Measurements from ENCODE around the gene SMIM44.

Gene SMIM44

DNA sequence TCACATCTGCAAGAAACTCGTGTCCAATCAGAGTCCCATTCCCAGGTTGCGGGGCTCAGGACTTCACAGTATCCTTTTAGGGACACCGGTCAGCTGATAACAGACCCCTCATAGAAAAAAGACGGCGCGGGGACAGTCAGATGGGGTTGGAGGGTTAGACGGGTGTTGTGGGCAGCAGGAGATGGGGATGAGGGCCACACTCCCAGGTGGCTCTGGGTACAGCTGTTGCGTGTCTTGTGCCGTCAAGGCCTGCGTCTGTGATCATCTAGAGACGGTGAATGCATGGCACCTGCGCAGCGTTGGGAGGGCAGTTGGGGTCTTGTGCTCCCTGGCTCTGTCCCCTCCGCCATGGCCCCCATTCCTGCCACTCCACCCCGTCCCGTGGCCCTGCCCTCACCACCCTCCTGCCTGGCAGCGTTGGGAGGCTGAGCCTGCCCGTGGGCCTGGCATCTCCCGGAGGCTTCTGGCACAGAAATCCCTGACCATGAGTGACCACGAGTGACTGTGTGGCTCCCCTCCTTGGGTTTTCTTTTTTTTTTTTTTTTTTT, 41.7 kb upstream of the SMIM44 start:
- no peak overlapping the region for H3K27ac ChIP-seq (ENCODE audit: low read depth, low read length, severe bottlenecking)
- no peaks in the 10 kb centered on the region for H3K4me1 ChIP-seq (ENCODE audit: control insufficient read depth, insufficient read depth, low read length, poor library complexity, severe bottlenecking)
- peaks cover 74% of the 10 kb centered on the region for H3K36me3 ChIP-seq (ENCODE audit: control insufficient read depth, insufficient read depth, low read length)
- no peaks in the 10 kb centered on the region for H3K9me3 ChIP-seq (ENCODE audit: control insufficient read depth, low read length)
- WGBS, 2 experiments (ENCODE audit: insufficient coverage in 2 of 2): 98 to 99% methylated on average over 14 to 19 of the region's 20 CpGs
- no peak overlapping the region for H3K4me3 ChIP-seq (ENCODE audit: extremely low read depth, insufficient read depth, low read length, poor library complexity, severe bottlenecking)

- Histone ChIP-seq H3K9me3 (ENCODE audit: control insufficient read depth, low read length) (no peaks in the 10 kb centered on the region), H3K27ac (ENCODE audit: low read depth, low read length, severe bottlenecking) (no peak overlapping the region), H3K4me3 (ENCODE audit: extremely low read depth, insufficient read depth, low read length, poor library complexity, severe bottlenecking) (no peak overlapping the region), H3K4me1 (ENCODE audit: control insufficient read depth, insufficient read depth, low read length, poor library complexity, severe bottlenecking) (no peaks in the 10 kb centered on the region), H3K36me3 (ENCODE audit: control insufficient read depth, insufficient read depth, low read length) (peaks cover 81% of the 10 kb centered on the region)
- WGBS, 2 experiments (ENCODE audit: insufficient coverage in 2 of 2): 97 to 98% methylated on average over 24 to 32 of the region's 33 CpGs
Measured at GRCh38 chr19:3524078-3524842, 41.0 kb upstream of the SMIM44 start.

DNA sequence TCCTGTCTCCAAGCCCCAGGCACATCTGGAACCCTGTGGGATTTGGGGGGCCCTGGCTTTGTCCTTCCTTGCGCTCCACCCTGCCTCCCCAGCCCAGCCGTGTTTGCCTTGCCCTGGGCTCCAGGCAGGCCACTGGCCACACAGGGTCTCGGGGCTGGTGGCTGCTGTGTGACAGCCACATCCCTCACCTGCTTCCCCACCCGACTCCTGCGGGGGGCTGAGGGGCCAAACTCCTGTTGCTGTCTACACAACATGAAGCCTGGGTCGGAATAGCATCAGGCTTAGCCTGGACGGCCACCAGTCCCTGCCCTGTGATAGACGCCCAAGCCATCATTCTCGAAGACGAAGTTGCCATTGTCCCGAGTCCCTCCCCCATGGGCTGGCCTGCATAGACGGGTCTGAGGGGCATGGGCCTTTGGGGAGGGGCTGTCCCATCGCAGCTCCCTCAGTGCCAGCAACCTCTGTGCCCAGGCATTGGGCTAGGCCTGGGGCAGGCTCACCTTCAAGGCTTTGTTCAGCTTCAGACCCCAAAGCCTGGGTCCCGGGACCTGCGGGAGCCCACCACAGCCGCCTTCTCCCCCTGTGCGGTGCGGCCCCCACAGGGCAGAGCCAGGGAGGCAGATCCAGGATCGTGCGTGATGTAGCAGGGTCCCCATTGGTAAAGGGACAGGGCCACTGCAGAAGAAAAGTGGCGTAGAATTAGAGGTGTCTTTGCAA, 40.3 kb upstream of the SMIM44 start:
- 95 to 97% methylated on average over 17 to 20 of the region's 21 CpGs for WGBS, 2 experiments (ENCODE audit: insufficient coverage in 2 of 2)
- no peak overlapping the region for H3K27ac ChIP-seq (ENCODE audit: low read depth, low read length, severe bottlenecking)

GRCh38 chr19:3522421-3523360, 39.5 kb upstream of the SMIM44 start:
- no peak overlapping the region for H3K4me3 ChIP-seq (ENCODE audit: extremely low read depth, insufficient read depth, low read length, poor library complexity, severe bottlenecking)
- H3K9me3 ChIP-seq (ENCODE audit: control insufficient read depth, low read length): no peaks in the 10 kb centered on the region
- no peak overlapping the region for H3K27ac ChIP-seq (ENCODE audit: low read depth, low read length, severe bottlenecking)
- peaks cover 84% of the 10 kb centered on the region for H3K36me3 ChIP-seq (ENCODE audit: control insufficient read depth, insufficient read depth, low read length)
- no peaks in the 10 kb centered on the region for H3K4me1 ChIP-seq (ENCODE audit: control insufficient read depth, insufficient read depth, low read length, poor library complexity, severe bottlenecking)
- WGBS, 2 experiments (ENCODE audit: insufficient coverage in 2 of 2): 90 to 97% methylated on average over 25 to 37 of the region's 40 CpGs

More for the DNA sequence above, 40.3 kb upstream of the SMIM44 start:
- H3K9me3 ChIP-seq (ENCODE audit: control insufficient read depth, low read length): no peaks in the 10 kb centered on the region
- no peaks in the 10 kb centered on the region for H3K4me1 ChIP-seq (ENCODE audit: control insufficient read depth, insufficient read depth, low read length, poor library complexity, severe bottlenecking)
- peaks cover 87% of the 10 kb centered on the region for H3K36me3 ChIP-seq (ENCODE audit: control insufficient read depth, insufficient read depth, low read length)
- no peak overlapping the region for H3K4me3 ChIP-seq (ENCODE audit: extremely low read depth, insufficient read depth, low read length, poor library complexity, severe bottlenecking)

GRCh38 chr19:3521104-3521445, 37.8 kb upstream of the SMIM44 start:
- H3K36me3 ChIP-seq (ENCODE audit: control insufficient read depth, insufficient read depth, low read length): peaks cover 74% of the 10 kb centered on the region
- H3K4me3 ChIP-seq (ENCODE audit: extremely low read depth, insufficient read depth, low read length, poor library complexity, severe bottlenecking): no peak overlapping the region
- no peaks in the 10 kb centered on the region for H3K4me1 ChIP-seq (ENCODE audit: control insufficient read depth, insufficient read depth, low read length, poor library complexity, severe bottlenecking)
- 91 to 98% methylated on average over 4 to 5 of the region's 7 CpGs for WGBS, 2 experiments (ENCODE audit: insufficient coverage in 2 of 2)
- no peaks in the 10 kb centered on the region for H3K9me3 ChIP-seq (ENCODE audit: control insufficient read depth, low read length)
- no peak overlapping the region for H3K27ac ChIP-seq (ENCODE audit: low read depth, low read length, severe bottlenecking)

- Histone ChIP-seq H3K27ac (ENCODE audit: low read depth, low read length, severe bottlenecking) (no peak overlapping the region), H3K9me3 (ENCODE audit: control insufficient read depth, low read length) (no peaks in the 10 kb centered on the region), H3K4me1 (ENCODE audit: control insufficient read depth, insufficient read depth, low read length, poor library complexity, severe bottlenecking) (peaks cover 1% of the 10 kb centered on the region), H3K4me3 (ENCODE audit: extremely low read depth, insufficient read depth, low read length, poor library complexity, severe bottlenecking) (no peak overlapping the region), H3K36me3 (ENCODE audit: control insufficient read depth, insufficient read depth, low read length) (peaks cover 71% of the 10 kb centered on the region)
- 95 to 96% methylated on average over 33 to 36 of the region's 37 CpGs for WGBS, 2 experiments (ENCODE audit: insufficient coverage in 2 of 2)
Measured at GRCh38 chr19:3520166-3521103, 37.2 kb upstream of the SMIM44 start.

GRCh38 chr19:3519126-3519525, 35.9 kb upstream of the SMIM44 start:
- Histone ChIP-seq H3K4me1 (ENCODE audit: control insufficient read depth, insufficient read depth, low read length, poor library complexity, severe bottlenecking) (peaks cover 5% of the 10 kb centered on the region), H3K9me3 (ENCODE audit: control insufficient read depth, low read length) (no peaks in the 10 kb centered on the region), H3K4me3 (ENCODE audit: extremely low read depth, insufficient read depth, low read length, poor library complexity, severe bottlenecking) (no peak overlapping the region), H3K27ac (ENCODE audit: low read depth, low read length, severe bottlenecking) (no peak overlapping the region), H3K36me3 (ENCODE audit: control insufficient read depth, insufficient read depth, low read length) (peaks cover 63% of the 10 kb centered on the region)
- WGBS, 2 experiments (ENCODE audit: insufficient coverage in 2 of 2): 94 to 98% methylated on average over 16 of the region's 18 CpGs

- peaks cover 60% of the 10 kb centered on the region for H3K36me3 ChIP-seq (ENCODE audit: control insufficient read depth, insufficient read depth, low read length)
- peaks cover 5% of the 10 kb centered on the region for H3K4me1 ChIP-seq (ENCODE audit: control insufficient read depth, insufficient read depth, low read length, poor library complexity, severe bottlenecking)
- H3K27ac ChIP-seq (ENCODE audit: low read depth, low read length, severe bottlenecking): no peak overlapping the region
- no peak overlapping the region for H3K4me3 ChIP-seq (ENCODE audit: extremely low read depth, insufficient read depth, low read length, poor library complexity, severe bottlenecking)
- 100% methylated on average over 2 of the region's 2 CpGs; no CpG with 5 or more reads in 1 of the 2 experiments for WGBS, 2 experiments (ENCODE audit: insufficient coverage in 2 of 2)
- H3K9me3 ChIP-seq (ENCODE audit: control insufficient read depth, low read length): no peaks in the 10 kb centered on the region
Measured at GRCh38 chr19:3518659-3519058, 35.4 kb upstream of the SMIM44 start.

- H3K27ac ChIP-seq (ENCODE audit: low read depth, low read length, severe bottlenecking): no peak overlapping the region
- no peaks in the 10 kb centered on the region for H3K9me3 ChIP-seq (ENCODE audit: control insufficient read depth, low read length)
- H3K4me3 ChIP-seq (ENCODE audit: extremely low read depth, insufficient read depth, low read length, poor library complexity, severe bottlenecking): no peak overlapping the region
- H3K36me3 ChIP-seq (ENCODE audit: control insufficient read depth, insufficient read depth, low read length): peaks cover 56% of the 10 kb centered on the region
- H3K4me1 ChIP-seq (ENCODE audit: control insufficient read depth, insufficient read depth, low read length, poor library complexity, severe bottlenecking): peaks cover 5% of the 10 kb centered on the region
- WGBS, 2 experiments (ENCODE audit: insufficient coverage in 2 of 2): 74 to 76% methylated on average over 9 to 10 of the region's 10 CpGs
Measured at GRCh38 chr19:3518255-3518654, 35.0 kb upstream of the SMIM44 start.
